PC-9 (cell line): Measurements from ENCODE around the gene PLAGL2. TPM values are rescaled to one million over a fixed set of nuclear protein-coding genes. Genes with fewer than 3 reads are reported as not detected.

Source experiments
- BruUV-seq: library from RNA; stranded (reverse); fragments of 400-500 nt; replicated peaks from 2 replicates; lab custom pipeline; 2021; lab: Mats Ljungman, UMichigan
- CTCF ChIA-PET: fragments of 300-600 bp; sonication (Branson Sonifier 250); formaldehyde crosslinking; loops from one replicate; lab custom pipeline; 2022; ENCODE audit warnings: antibody characterized with exemption; lab: Charles Lee
- POLR2A ChIA-PET: fragments of 300-600 bp; sonication (Branson Sonifier 250); formaldehyde crosslinking; loops from one replicate; lab custom pipeline; 2022; ENCODE audit warnings: antibody characterized with exemption; ENCODE audit not compliant: unreplicated experiment; lab: Charles Lee
- DNase-seq, 2 experiments: peaks; one replicate each; pipeline versions ENCODE4 v3.0.0 to v3.0.0-alpha.2; 2015 to 2022; ENCODE audit warnings: mixed read lengths in 1 of 2
- H2AFZ ChIP-seq: fragments of 200-600 bp; sonication (generic); 2 replicates; pipeline ENCODE4 v1.8.1; 2017; ENCODE audit warnings: antibody characterized with exemption
- H3F3A ChIP-seq: fragments of 200-600 bp; sonication (generic); 2 replicates; pipeline ENCODE4 v1.8.1; 2017; ENCODE audit warnings: antibody characterized with exemption, mild to moderate bottlenecking, low read depth; ENCODE audit not compliant: insufficient read depth
- H3K27ac ChIP-seq: fragments of 200-600 bp; sonication (generic); 2 replicates; pipeline ENCODE4 v1.6.1; 2016; ENCODE audit warnings: mixed run types
- H3K27me3 ChIP-seq: fragments of 200-600 bp; sonication (generic); 2 replicates; pipeline ENCODE4 v1.6.1; 2016; ENCODE audit warnings: low read depth, mixed run types; ENCODE audit not compliant: insufficient read depth
- H3K36me3 ChIP-seq: fragments of 200-600 bp; sonication (generic); 2 replicates; pipeline ENCODE4 v1.6.1; 2016; ENCODE audit warnings: low read depth, mixed run types
- H3K4me1 ChIP-seq: fragments of 200-600 bp; sonication (generic); replicated peaks from 2 replicates; pipeline ENCODE4 v1.6.1; 2016; ENCODE audit warnings: mixed run types; ENCODE audit not compliant: insufficient read depth
- H3K4me2 ChIP-seq: fragments of 200-600 bp; sonication (generic); 2 replicates; pipeline ENCODE4 v1.6.1; 2017; ENCODE audit warnings: mixed run types
- H3K4me3 ChIP-seq: fragments of 200-600 bp; sonication (generic); 2 replicates; pipeline ENCODE4 v1.6.1; 2016; ENCODE audit warnings: mixed run types
- H3K79me2 ChIP-seq: fragments of 200-600 bp; sonication (generic); 2 replicates; pipeline ENCODE4 v1.6.1; 2017; ENCODE audit warnings: low read depth, mixed run types
- H3K9me2 ChIP-seq: fragments of 200-600 bp; sonication (generic); 2 replicates; pipeline ENCODE4 v1.8.1; 2017; ENCODE audit warnings: mild to moderate bottlenecking; ENCODE audit not compliant: insufficient read depth
- H3K9me3 ChIP-seq: fragments of 200-600 bp; sonication (generic); 2 replicates; pipeline ENCODE4 v1.8.1; 2016; ENCODE audit warnings: low read depth; ENCODE audit not compliant: insufficient read depth
- H4K20me1 ChIP-seq: fragments of 200-600 bp; sonication (generic); 2 replicates; pipeline ENCODE4 v1.8.1; 2017; ENCODE audit not compliant: insufficient read depth
- CTCF ChIP-seq: fragments of 200-600 bp; sonication (generic); conservative IDR thresholded peaks from 2 replicates; pipeline ENCODE4 v1.6.1; 2017; ENCODE audit warnings: mixed run types, antibody characterized with exemption, mild to moderate bottlenecking, moderate library complexity
- EZH2 ChIP-seq: fragments of 200-600 bp; sonication (generic); IDR thresholded peaks from 2 replicates; pipeline ENCODE4 v1.8.0; 2017; ENCODE audit warnings: antibody characterized with exemption, low read depth
- intact Hi-C: fragments of 100-400 bp; cut with micrococcal nuclease; formaldehyde crosslinking; loops from one replicate; pipeline ENCODE4 v1.10.0; 2022; ENCODE audit not compliant: unreplicated experiment
- total RNA-seq: library from RNA; stranded (reverse); gene quantifications from 2 replicates; pipeline ENCODE4 v1.2.3, GENCODE V29; 2021

Gene PLAGL2
- total RNA-seq, 1 experiment from 2014 or later, result 23.8 TPM

DNA sequence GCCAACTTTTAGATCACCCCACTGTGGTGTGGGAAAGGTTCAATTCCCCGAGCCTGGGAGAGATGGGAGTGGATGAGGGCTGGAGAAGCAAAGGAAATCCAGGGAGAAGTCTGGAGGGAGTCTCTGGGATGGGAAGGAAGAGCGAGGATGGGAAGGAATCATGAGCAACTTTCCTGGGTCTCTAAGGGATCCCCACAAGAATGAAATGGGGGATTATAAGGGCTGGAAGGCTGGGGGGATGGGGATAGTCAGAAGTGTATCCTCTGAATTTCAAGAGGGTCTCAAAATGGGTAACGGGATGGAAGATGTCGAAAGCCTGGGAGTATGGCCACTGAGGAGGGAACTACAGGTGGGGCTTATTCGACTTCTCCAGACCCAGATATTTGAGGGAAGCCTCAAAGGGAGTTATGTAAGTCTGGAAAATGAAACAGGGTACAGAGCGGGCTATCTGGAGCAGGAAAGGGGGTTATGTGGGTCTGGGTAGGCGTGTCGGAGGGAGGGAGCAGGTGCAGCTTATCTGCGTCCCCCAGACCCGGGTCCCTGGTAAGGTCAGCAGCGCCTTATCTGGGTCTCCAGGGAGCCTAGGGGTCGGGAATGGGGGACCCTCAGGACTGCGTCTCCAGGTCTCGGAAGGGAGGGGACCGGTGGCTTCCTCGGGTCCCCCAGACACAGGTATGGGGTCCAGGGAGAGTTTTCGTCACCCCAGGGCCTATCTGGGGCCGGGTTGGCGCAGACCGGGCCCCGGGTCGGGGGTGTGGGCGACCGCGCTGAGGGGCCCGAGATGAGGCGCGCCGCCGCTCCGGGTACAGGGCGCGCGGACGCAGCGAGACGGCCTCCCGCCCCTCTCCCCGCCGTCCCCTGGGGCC is 550 bp downstream of the PLAGL2 start:
- H3K27ac ChIP-seq, result peak overlapping the region; percentile 35; the same call in 1 of the 2 replicates
- BruUV-seq, result no TSS peak
- H3K4me2 ChIP-seq, result peak overlapping the region; percentile 99
- intact Hi-C loops, result loop anchor here (2.0 to 5.0 kb wide), 3 partner anchors 70 to 152 kb away; partner anchors contain the start of genes ASXL1 and KIF3B
- TF ChIP-seq CTCF (no peak), EZH2 (no peak)
- H4K20me1 ChIP-seq, result peaks cover 25% of the 10 kb centered on the region
- POLR2A ChIA-PET, result no interaction called here
- no peaks in the 10 kb centered on the region for H3K27me3 ChIP-seq
- CTCF ChIA-PET, result no interaction called here
- H3K4me3 ChIP-seq, result peak overlapping the region; percentile 95
- H3K9me2 ChIP-seq, result no peaks in the 10 kb centered on the region
- H3F3A ChIP-seq, result peaks cover 15% of the 10 kb centered on the region; the same call in 1 of the 2 replicates
- H3K4me1 ChIP-seq, result peaks cover 41% of the 10 kb centered on the region
- DNase-seq, result no peak
- H3K9me3 ChIP-seq, result no peaks in the 10 kb centered on the region
- peaks cover 76% of the 10 kb centered on the region for H3K79me2 ChIP-seq
- H2AFZ ChIP-seq, result peak overlapping the region; percentile 94
- peaks cover 7% of the 10 kb centered on the region; the same call in 1 of the 2 replicates for H3K36me3 ChIP-seq

GRCh38 chr20:32205843-32206759 is 1.4 kb downstream of the PLAGL2 start:
- Histone ChIP-seq H3K4me3 (peak overlapping the region; percentile 95), H3K36me3 (peaks cover 14% of the 10 kb centered on the region), H3K9me3 (no peaks in the 10 kb centered on the region), H3K4me1 (peaks cover 41% of the 10 kb centered on the region), H3K9me2 (no peaks in the 10 kb centered on the region), H3K79me2 (peaks cover 76% of the 10 kb centered on the region), H2AFZ (peak overlapping the region; percentile 94; the same call in 1 of the 2 replicates), H4K20me1 (peaks cover 33% of the 10 kb centered on the region), H3K4me2 (peak overlapping the region; percentile 99), H3F3A (peaks cover 15% of the 10 kb centered on the region; the same call in 1 of the 2 replicates), H3K27ac (no peak overlapping the region; the same call in 1 of the 2 replicates), H3K27me3 (no peaks in the 10 kb centered on the region)
- TF ChIP-seq EZH2, result no peak
- no peak for TF ChIP-seq CTCF
- intact Hi-C loops, result loop anchor here (2.0 to 5.0 kb wide), 3 partner anchors 71 to 153 kb away; partner anchors contain the start of genes ASXL1 and KIF3B
- ChIA-PET POLR2A (interaction anchor here (0.7 kb wide), 1 partner anchor 236 kb away, joined by 3 read pairs; no protein-coding TSS in a partner anchor), CTCF (no interaction called here)
- BruUV-seq, result TSS peak; percentile 40
- peak in 1 of 2 experiments; percentile 18 for DNase-seq
